ENCODE data around the gene SFI1.
A peak's percentile ranks its signal among the peaks of the same experiment; 100 is the strongest.
"Not testable (repeated sequence)": the region's sequence is repeated elsewhere in the genome, so short reads cannot be mapped to it uniquely, and the experiment has no call there.

Gene SFI1

DNA sequence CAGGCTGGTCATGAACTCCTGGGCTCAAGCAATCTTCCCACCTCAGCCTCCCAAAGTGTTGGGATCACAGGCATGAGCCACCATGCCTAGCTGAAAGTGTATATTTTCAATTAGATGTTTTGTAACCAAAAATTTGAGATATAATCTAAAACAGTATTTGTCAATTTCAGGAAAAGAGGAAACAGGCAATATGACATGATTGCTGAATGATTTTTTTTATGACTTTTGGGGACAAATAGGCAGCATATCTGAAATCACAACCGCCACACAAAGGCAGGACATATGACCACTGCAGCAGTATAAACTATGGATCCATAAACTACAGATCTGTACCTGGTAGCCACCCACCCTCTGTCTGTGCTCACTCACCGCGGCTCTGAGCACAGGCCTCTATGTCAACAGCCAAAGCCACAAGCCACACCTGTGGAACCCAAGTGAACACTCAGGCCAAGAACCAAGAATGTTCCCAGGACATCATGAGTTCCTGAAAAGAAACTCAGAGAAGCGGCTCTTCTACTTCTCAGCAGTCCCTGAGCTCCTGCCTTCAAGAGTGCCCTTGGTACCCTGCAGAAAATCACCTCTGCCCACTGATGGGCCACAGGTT is 143.2 kb downstream of the SFI1 start:
- no peak for DNase-seq

DNA sequence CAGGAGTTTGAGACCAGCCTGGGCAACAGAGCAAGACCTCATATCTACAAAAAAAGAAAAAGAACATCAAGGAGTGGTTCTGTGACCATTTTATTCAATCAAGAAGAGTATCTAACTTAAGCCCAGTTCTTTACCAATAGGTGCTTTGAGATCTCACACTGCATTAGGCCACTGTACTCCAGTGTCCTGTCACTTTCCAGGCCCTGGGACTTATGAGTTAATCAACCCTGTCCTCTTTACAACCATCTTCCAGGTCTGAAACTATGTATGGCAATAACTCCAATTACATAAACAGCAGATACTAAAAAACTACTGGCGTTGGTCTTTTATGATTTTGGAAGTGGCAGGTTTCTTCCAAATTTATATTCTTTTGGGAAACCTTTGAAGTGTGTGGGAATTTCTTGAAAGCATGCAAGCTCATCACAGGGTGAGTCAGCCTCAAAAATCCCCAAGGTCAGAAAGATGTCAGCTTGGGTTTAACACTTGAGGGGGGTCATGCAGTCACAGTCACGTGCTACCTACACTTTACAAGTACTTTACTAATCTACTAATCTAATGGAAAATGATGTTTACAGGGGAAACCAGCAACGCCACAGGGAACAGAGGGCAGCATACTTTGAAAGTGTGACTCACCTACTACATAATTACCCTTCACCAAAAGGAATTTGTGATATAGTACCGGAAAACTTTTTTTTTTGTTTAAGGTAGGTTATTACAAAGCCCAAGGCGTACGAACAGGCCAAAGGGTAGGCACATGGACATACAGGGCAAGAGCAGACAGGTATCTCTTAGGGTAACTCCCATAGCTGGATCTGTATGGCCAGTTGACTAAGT is 150.1 kb downstream of the SFI1 start:
- no peak for DNase-seq

DNA sequence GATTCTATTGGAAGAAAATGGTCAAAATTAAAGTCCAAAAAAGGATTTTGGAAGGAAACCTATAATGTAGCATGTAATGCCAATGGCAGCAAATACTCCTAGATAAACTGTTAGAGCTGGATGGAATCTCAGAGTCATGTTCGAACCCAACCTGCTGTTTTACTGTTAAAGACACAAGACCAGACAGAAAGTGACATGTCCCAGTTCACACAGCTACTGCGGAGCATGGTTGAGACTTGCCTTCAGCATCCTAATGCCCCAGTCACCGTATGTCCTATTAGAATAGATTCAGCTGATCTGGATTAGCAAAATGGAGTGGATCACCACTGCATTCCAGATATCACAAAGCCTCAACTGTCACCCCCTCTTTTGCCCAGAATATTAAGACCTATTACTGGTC is 150.7 kb downstream of the SFI1 start:
- no peak for DNase-seq

DNA sequence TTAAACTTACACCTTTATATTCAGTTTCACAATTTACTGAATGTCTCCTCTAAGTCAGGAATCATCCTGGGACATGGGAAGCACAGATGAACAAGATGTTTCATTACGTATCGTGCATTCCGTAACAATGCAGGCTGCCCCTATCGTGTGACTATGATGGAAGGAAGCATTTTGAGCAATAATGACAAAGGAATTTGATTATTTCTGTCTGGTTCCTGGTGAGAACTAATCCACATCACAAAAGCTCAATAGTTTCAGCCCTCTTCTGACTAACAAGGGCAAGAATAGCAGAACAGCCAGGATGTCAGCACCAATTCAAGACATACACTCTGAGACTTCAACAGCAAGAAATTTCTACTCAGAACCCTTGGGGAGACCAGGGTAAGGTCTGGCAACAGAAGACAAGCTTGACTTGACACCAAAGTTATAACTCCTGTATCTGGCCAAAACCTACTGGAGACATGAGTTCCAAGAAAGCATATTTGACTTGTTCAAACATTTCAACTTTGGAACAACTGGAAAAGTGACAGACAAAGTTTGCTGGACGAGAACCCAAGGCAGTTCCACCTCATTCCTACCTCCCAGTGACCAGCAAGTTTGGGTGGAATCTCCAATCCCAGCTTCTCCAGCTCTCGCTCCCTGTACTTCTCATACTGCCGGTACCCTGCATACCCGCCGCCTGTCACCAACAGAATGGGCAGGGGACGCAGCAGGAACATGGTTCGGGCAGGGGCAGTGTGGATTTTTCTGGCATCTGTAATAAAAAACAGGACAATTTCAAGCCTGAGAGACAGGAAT is 151.4 kb downstream of the SFI1 start:
- DNase-seq, result no peak

DNA sequence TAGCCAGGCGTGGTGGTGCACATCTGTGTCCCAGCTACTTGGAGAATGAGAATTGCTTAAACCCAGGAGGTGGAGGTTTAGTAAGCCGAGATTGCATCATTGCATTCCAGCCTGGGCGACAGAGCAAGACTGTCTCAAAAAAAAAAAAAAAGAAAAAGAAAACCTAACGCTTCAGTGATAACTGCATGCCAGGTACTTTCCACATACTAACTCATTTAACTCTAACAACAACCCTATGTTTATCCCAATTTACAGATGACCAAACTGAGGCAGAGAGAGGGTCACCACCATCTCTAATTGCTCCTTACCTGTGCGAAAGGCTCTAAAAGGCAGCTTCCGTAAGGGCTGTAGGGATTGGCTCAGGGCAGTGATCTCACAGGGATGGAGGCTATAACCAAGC is 154.1 kb downstream of the SFI1 start:
- no peak for DNase-seq

DNA sequence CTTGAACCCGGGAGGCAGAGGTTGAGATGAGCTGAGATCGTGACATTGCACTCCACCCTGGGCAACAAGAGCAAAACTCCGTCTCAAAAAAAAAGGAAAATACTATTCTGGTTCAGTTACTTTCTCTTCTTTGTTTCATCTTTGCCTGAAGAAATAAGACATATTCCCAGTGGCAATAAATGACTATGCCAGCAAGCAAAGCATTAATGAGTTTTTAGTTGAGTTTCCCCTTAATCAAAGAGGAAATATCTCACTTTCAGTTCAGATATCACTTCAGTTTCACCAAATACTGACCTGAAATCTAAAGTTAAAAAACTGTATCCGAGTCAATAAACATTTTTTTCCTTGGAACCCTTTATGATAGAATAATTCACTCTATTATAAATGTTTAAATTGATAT is 155.3 kb downstream of the SFI1 start:
- no peak for DNase-seq

DNA sequence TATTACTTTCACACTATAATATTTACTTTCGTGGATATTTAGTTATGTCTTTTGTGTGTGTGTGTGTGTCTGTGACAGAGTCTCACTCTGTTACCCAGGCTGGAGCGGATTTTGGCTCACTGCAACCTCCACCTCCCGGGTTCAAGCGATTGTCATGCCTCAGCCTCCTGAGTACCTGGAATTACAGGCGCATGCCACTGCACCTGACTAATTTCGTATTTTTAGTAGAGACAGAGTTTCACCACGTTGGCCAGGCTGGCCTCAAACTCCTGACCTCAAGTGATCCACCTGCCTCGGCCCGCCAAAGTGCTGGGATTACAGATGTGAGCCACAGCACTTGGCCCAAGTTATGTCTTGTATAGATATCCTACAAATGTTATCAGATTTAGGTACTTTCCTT is 155.8 kb downstream of the SFI1 start:
- DNase-seq, result no peak

DNA sequence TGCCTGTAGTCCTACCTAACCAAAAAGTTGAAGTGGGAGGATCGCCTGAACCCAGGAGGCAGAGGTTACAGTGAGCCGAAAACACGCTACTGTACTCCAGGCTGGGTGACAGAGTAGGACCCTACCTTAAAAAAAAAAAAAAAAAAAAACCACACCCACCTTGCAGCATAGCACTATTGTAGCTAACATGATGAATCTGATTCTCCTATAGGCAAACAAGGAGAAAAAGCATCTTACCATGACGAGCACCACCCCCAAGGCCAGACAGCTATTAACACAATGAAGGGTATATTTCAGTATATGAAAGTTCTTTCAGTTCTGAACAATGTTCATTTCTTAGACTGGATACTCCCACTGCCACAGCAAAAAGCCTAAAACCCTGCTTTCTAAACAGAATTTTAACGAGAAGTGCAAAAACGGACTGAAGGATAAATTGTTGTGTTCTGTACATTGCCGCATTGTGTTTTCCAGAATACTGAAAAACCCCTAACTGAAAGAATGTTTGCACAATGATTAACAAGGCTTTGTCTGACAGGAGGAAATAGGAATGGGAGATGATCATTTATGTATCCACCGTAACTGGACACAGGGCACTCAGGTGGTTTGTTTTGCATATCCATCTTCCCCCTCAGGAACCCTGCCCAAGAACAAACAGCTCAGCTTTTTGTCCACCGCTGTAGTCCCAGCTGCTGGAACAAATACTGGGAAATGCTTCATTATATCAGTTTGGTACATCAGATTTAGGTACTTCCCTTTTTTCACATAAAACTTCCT is 156.8 kb downstream of the SFI1 start:
- no peak for DNase-seq

DNA sequence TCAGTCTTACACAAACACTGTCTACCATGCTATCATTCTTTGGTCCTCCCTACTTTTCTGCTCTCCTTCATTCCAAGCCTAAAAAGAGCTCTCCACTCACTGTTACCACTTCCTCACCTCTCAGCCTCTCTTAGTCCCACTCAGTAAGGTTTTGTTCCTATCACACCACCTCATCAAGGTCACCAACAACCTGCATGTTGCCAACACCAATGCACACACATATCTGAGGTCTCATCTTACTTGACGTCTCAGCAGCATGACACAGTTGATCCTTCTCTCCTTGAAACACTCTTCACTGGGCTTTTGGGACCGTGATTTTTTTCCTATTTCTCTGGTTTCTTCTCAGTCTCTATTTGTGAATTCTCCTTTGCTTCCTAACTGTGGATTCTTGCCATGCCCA is 157.6 kb downstream of the SFI1 start:
- DNase-seq, result no peak

DNA sequence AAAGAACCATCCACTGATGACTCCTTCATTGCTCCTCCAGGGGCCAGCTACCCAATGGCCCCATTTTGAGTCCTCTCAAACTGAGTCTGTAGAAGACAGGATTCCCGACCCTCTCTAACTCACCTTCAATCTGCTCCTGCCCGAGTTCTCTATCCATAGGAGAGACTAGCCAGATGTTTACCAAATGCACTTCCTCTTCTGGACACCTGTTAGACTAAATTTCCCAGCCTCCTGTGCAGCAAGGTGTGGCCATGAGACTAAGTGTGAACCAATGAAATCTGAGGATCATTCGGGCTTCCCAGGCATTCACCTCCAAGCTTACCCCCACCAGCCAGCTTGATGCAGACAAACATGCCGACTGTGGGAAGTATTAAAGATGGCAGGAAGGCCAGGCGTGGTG is 158.1 kb downstream of the SFI1 start:
- no peak for DNase-seq

DNA sequence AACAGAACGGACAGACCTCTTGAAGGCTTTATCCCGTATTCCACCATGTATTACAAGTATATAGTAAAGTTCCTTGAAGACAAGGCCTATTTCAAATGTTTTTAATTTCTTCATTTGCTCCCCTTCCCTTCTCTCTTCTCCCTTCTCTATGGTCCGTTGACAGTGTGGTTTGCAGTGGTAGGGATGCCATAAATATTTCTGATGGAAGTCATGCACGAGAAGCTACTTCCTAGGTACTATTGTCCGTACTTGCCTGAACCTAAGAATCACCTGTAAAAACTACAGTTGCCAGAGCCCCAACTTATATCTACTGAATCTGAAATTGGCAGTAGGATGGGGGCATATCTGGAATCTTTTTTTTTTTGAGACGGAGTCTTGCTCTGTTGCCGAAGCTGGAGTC is 162.9 kb downstream of the SFI1 start:
- no peak for DNase-seq

DNA sequence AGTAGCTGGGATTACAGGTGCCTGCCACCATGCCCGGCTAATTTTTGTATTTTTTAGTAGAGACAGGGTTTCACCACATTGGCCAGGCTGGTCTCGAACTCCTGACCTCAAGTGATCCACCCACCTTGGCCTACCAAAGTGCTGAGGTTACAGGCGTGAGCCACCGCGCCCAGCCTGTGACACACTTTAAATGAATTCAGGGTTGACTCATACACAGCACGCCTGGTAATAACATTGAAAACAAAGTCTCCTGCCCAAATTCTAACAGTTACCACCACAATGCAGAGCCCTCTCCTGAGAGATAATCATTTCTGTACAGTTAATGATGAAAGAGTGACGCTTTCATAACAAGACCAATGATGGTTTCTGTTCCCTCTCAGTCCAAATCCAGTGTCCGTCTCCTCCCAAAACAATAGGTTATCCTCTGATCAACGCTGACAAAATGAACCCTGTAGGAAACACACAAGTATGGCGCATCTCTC is 164.6 kb downstream of the SFI1 start:
- not testable (repeated sequence) for DNase-seq

DNA sequence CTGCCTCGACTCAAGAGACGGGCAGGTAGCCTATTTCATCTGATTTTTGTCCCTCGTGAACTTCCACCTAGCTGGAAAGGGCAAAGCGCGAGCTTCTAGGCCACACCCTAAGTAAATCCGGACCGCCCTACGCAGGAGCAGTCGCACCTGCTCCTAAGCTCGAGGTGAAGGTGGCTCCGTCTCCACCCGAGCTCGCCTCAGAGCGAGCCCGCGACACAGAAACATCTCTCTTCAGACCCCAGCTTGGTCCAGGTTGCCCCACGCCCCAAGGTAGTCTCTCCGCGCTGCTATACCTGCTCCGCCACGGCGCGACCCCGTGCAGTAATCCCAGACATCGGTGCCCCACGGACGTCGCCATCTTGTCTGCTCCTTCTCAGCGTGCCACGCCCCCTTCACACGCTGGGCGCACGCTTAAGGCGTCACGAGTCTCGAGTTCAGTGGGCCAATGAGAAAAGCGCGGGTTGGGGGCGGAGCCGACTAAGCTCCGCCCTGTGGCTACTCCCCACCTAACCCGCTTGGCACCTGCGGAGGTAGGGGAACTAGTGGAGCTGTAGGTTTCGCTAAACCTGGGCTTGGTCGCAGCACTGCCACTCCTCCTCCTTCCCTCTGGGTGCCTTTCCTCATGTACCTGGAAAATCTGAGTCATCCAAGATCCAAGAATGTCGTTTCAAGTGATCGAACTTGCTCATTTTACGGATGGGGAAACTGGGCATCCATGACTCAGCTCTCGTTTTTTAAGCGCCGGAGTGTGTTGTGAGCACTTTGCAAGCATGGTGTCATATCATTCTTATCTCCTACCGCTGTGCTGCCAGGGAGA is 165.7 kb downstream of the SFI1 start, which contains the start of gene PISD:
Gene PISD (minus strand): TSS at position 365 of the 817 bp plus-strand sequence. CDS start 7 bp downstream, at position 358.
- peak; percentile 91 for DNase-seq

DNA sequence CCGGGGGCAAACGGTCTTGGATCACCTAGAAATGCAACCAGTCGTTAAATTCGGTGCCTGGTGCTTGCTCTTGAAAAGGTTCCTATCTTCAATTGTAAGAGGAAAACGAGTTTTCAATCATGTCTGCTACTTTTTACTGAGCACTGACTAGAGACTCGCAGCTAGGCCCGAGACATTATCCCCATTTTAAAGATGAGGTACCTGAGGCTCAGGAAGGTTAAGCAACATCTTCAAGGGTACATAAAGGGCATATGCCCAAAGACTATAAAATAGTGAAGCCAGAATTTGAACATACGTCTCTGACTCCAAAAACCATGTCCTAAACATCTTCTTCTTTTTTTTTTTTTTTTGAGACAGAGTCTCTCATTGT is 166.3 kb downstream of the SFI1 start:
- no peak for DNase-seq

Measured in GDM1 (cell line).